SK-N-SH treated with all-trans-retinoic acid at 6 μM for 48 hours (cell line): Measurements from ENCODE around the gene OR2AT4.

Source experiments
- ATAC-seq: fragments of 200-7000 bp; cut with Tn5 transposase; 3 replicates; pipeline ENCODE4 v1.9.1; 2020; ENCODE audit warnings: mild to moderate bottlenecking, moderate library complexity
- ARNTL ChIP-seq: fragments of 450-650 bp; formaldehyde crosslinking; IDR thresholded peaks from 2 replicates; pipeline ENCODE4 v1.5.0; 2020; ENCODE audit warnings: low read depth, mild to moderate bottlenecking, moderate library complexity, borderline replicate concordance
- BACH2 ChIP-seq: fragments of 250-450 bp; sonication (Bioruptor Pico); IDR thresholded peaks from 2 replicates; pipeline ENCODE4 v1.9.0; 2021; ENCODE audit warnings: mild to moderate bottlenecking, borderline replicate concordance
- CSDC2 ChIP-seq: fragments of 250-450 bp; sonication (Bioruptor Pico); IDR thresholded peaks from 2 replicates; pipeline ENCODE4 v1.5.0; 2020; ENCODE audit warnings: mild to moderate bottlenecking, moderate library complexity
- ESRRG ChIP-seq: fragments of 250-450 bp; sonication (Bioruptor Pico); IDR thresholded peaks from 2 replicates; pipeline ENCODE4 v1.6.1; 2021; ENCODE audit warnings: mild to moderate bottlenecking
- GLIS3 ChIP-seq: fragments of 250-450 bp; sonication (Bioruptor Pico); IDR thresholded peaks from 2 replicates; pipeline ENCODE4 v1.5.0; 2020; ENCODE audit warnings: mild to moderate bottlenecking, moderate library complexity
- OSR1 ChIP-seq: fragments of 250-450 bp; sonication (Bioruptor Pico); IDR thresholded peaks from 2 replicates; pipeline ENCODE4 v1.8.0; 2022; ENCODE audit warnings: moderate library complexity, mild to moderate bottlenecking, inconsistent platforms
- RARB ChIP-seq: fragments of 250-450 bp; sonication (Bioruptor Pico); IDR thresholded peaks from 2 replicates; pipeline ENCODE4 v1.8.0; 2021; ENCODE audit warnings: mild to moderate bottlenecking, moderate library complexity
- SNAI2 ChIP-seq: fragments of 250-450 bp; sonication (Bioruptor Pico); IDR thresholded peaks from 2 replicates; pipeline ENCODE4 v1.5.0; 2020; ENCODE audit warnings: mild to moderate bottlenecking, moderate library complexity
- TCF4 ChIP-seq: fragments of 250-450 bp; sonication (Bioruptor Pico); IDR thresholded peaks from 2 replicates; pipeline ENCODE4 v1.8.0; 2021; ENCODE audit warnings: mild to moderate bottlenecking, moderate library complexity, borderline replicate concordance
- TOX ChIP-seq: fragments of 250-450 bp; sonication (Bioruptor Pico); IDR thresholded peaks from 2 replicates; pipeline ENCODE4 v1.8.0; 2021; ENCODE audit warnings: mild to moderate bottlenecking, moderate library complexity, borderline replicate concordance
- ZC3H10 ChIP-seq: fragments of 250-450 bp; sonication (Bioruptor Pico); IDR thresholded peaks from 2 replicates; pipeline ENCODE4 v1.5.1; 2021; ENCODE audit warnings: mild to moderate bottlenecking, moderate library complexity
- ZFP3 ChIP-seq: fragments of 250-450 bp; sonication (Bioruptor Pico); IDR thresholded peaks from 2 replicates; pipeline ENCODE4 v1.5.0; 2020; ENCODE audit warnings: mild to moderate bottlenecking, moderate library complexity
- ZNF565 ChIP-seq: fragments of 450-650 bp; formaldehyde crosslinking; conservative IDR thresholded peaks from 2 replicates; pipeline ENCODE4 v1.5.0; 2020; ENCODE audit warnings: low read depth, mild to moderate bottlenecking, moderate library complexity
- ZNF70 ChIP-seq: fragments of 450-650 bp; formaldehyde crosslinking; IDR thresholded peaks from 2 replicates; pipeline ENCODE4 v1.5.0; 2020; ENCODE audit warnings: mild to moderate bottlenecking, moderate library complexity
- ZNF8 ChIP-seq: fragments of 450-650 bp; formaldehyde crosslinking; IDR thresholded peaks from 2 replicates; pipeline ENCODE4 v1.5.0; 2020; ENCODE audit warnings: mild to moderate bottlenecking, moderate library complexity
- TF ChIP-seq, protein P1 (sequence below): fragments of 250-450 bp; sonication (Bioruptor Pico); IDR thresholded peaks from 2 replicates; pipeline ENCODE4 v1.5.1; 2020; ENCODE audit warnings: low read depth, mild to moderate bottlenecking, moderate library complexity
- TF ChIP-seq, protein P2 (sequence below): fragments of 250-450 bp; sonication (Bioruptor Pico); IDR thresholded peaks from 2 replicates; pipeline ENCODE4 v1.8.0; 2020; ENCODE audit warnings: mild to moderate bottlenecking, moderate library complexity, borderline replicate concordance
- TF ChIP-seq, protein P3 (sequence below): fragments of 250-450 bp; sonication (Bioruptor Pico); IDR thresholded peaks from 2 replicates; pipeline ENCODE4 v1.5.1; 2021; ENCODE audit warnings: mild to moderate bottlenecking, moderate library complexity
- TF ChIP-seq, protein P4 (sequence below): fragments of 250-450 bp; sonication (Bioruptor Pico); IDR thresholded peaks from 2 replicates; pipeline ENCODE4 v1.5.0; 2020; ENCODE audit warnings: mild to moderate bottlenecking, moderate library complexity
- TF ChIP-seq, protein P5 (sequence below): fragments of 250-450 bp; sonication (Bioruptor Pico); IDR thresholded peaks from 2 replicates; pipeline ENCODE4 v1.8.0; 2021; ENCODE audit warnings: low read depth, mild to moderate bottlenecking, moderate library complexity, borderline replicate concordance

OR2AT4 gene

DNA sequence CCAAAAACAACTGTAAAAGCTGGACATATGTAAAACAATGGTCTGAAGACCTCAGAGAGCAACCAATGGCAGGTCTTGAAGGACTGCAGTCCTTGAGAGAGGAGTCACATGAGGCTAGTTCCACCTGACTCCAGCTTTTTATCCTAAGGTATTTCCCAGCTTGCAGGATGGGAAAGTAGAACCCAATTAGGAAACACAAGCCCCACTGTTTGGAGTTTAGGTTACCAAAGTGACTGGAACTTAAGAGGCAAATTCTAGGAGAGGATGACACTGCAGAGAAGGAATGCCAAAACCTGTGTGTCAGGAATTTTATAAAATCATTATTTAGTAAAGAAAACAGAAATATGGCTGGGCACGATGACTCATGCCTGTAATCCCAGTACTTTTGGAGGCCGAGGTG lies 18.4 kb downstream of the OR2AT4 start:
- ATAC-seq: no peak
- TF ChIP-seq ZNF8 (CRISPR knock-in tag) (no peak), RARB (no peak), ESRRG (CRISPR knock-in tag) (no peak), ZFP3 (CRISPR knock-in tag) (no peak), CSDC2 (CRISPR knock-in tag) (no peak), BACH2 (no peak), ARNTL (CRISPR knock-in tag) (no peak), TCF4 (CRISPR knock-in tag) (no peak), SNAI2 (no peak), OSR1 (no peak), GLIS3 (CRISPR knock-in tag) (no peak), TOX (CRISPR knock-in tag) (no peak)
- TF ChIP-seq, protein P1, sequence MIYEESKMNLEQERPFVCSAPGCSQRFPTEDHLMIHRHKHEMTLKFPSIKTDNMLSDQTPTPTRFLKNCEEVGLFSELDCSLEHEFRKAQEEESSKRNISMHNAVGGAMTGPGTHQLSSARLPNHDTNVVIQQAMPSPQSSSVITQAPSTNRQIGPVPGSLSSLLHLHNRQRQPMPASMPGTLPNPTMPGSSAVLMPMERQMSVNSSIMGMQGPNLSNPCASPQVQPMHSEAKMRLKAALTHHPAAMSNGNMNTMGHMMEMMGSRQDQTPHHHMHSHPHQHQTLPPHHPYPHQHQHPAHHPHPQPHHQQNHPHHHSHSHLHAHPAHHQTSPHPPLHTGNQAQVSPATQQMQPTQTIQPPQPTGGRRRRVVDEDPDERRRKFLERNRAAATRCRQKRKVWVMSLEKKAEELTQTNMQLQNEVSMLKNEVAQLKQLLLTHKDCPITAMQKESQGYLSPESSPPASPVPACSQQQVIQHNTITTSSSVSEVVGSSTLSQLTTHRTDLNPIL (CRISPR knock-in tag): no peak
- TF ChIP-seq, protein P2, sequence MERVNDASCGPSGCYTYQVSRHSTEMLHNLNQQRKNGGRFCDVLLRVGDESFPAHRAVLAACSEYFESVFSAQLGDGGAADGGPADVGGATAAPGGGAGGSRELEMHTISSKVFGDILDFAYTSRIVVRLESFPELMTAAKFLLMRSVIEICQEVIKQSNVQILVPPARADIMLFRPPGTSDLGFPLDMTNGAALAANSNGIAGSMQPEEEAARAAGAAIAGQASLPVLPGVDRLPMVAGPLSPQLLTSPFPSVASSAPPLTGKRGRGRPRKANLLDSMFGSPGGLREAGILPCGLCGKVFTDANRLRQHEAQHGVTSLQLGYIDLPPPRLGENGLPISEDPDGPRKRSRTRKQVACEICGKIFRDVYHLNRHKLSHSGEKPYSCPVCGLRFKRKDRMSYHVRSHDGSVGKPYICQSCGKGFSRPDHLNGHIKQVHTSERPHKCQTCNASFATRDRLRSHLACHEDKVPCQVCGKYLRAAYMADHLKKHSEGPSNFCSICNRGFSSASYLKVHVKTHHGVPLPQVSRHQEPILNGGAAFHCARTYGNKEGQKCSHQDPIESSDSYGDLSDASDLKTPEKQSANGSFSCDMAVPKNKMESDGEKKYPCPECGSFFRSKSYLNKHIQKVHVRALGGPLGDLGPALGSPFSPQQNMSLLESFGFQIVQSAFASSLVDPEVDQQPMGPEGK (CRISPR knock-in tag): no peak
- TF ChIP-seq, protein P3, sequence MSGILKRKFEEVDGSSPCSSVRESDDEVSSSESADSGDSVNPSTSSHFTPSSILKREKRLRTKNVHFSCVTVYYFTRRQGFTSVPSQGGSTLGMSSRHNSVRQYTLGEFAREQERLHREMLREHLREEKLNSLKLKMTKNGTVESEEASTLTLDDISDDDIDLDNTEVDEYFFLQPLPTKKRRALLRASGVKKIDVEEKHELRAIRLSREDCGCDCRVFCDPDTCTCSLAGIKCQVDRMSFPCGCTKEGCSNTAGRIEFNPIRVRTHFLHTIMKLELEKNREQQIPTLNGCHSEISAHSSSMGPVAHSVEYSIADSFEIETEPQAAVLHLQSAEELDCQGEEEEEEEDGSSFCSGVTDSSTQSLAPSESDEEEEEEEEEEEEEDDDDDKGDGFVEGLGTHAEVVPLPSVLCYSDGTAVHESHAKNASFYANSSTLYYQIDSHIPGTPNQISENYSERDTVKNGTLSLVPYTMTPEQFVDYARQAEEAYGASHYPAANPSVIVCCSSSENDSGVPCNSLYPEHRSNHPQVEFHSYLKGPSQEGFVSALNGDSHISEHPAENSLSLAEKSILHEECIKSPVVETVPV (CRISPR knock-in tag): no peak
- TF ChIP-seq, all 23 proteins: peak for 0

DNA sequence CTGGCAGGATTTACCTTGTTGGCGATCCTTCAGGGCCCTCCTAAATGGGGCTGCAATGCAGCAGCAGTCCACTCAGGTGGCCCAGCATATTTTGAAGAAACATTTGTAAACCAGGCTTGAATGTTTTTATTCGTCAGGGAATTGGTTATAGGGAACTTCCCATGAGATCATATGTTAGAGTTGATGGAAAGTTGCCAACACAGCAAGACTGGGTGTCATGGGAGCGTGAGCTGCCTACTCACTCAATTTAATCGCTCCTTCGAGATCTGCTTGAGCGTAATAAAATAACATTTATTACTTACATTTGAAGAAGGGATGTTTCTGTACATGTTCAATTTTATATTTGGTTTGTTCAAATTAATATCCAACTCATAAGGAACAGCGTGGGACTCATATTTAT lies 19.4 kb downstream of the OR2AT4 start:
- ATAC-seq: no peak
- no peak for TF ChIP-seq ZNF70 (CRISPR knock-in tag)
- TF ChIP-seq RARB: no peak
- TF ChIP-seq, protein P3 (CRISPR knock-in tag): no peak
- no peak for TF ChIP-seq ARNTL (CRISPR knock-in tag)
- TF ChIP-seq ZNF565 (CRISPR knock-in tag): no peak
- TF ChIP-seq, protein P4, sequence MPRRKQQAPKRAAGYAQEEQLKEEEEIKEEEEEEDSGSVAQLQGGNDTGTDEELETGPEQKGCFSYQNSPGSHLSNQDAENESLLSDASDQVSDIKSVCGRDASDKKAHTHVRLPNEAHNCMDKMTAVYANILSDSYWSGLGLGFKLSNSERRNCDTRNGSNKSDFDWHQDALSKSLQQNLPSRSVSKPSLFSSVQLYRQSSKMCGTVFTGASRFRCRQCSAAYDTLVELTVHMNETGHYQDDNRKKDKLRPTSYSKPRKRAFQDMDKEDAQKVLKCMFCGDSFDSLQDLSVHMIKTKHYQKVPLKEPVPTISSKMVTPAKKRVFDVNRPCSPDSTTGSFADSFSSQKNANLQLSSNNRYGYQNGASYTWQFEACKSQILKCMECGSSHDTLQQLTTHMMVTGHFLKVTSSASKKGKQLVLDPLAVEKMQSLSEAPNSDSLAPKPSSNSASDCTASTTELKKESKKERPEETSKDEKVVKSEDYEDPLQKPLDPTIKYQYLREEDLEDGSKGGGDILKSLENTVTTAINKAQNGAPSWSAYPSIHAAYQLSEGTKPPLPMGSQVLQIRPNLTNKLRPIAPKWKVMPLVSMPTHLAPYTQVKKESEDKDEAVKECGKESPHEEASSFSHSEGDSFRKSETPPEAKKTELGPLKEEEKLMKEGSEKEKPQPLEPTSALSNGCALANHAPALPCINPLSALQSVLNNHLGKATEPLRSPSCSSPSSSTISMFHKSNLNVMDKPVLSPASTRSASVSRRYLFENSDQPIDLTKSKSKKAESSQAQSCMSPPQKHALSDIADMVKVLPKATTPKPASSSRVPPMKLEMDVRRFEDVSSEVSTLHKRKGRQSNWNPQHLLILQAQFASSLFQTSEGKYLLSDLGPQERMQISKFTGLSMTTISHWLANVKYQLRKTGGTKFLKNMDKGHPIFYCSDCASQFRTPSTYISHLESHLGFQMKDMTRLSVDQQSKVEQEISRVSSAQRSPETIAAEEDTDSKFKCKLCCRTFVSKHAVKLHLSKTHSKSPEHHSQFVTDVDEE: no peak
- TF ChIP-seq GLIS3 (CRISPR knock-in tag): no peak

DNA sequence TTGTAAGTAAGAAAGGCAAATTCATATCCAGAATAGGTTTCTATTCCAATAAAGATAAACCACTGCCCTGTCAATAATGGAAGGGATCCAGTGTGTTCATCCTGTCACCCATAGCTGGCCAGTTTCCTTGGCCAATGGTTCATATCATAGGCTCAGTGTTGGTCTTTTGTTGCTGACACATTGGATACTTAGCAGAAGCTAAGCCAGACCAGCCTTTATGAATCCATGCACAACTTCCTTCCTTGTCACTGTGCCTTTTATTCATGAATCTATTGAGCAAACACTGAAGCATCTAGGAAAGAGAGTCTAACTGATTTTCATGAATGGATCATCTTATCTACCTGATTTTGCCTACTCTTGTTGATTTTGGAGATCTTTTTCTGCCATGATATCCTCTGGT lies 20.0 kb downstream of the OR2AT4 start:
- TF ChIP-seq, protein P1 (CRISPR knock-in tag): no peak
- TF ChIP-seq ZC3H10 (CRISPR knock-in tag): no peak
- no peak for TF ChIP-seq CSDC2 (CRISPR knock-in tag)
- TF ChIP-seq BACH2: no peak
- TF ChIP-seq GLIS3 (CRISPR knock-in tag): no peak
- TF ChIP-seq, protein P5, sequence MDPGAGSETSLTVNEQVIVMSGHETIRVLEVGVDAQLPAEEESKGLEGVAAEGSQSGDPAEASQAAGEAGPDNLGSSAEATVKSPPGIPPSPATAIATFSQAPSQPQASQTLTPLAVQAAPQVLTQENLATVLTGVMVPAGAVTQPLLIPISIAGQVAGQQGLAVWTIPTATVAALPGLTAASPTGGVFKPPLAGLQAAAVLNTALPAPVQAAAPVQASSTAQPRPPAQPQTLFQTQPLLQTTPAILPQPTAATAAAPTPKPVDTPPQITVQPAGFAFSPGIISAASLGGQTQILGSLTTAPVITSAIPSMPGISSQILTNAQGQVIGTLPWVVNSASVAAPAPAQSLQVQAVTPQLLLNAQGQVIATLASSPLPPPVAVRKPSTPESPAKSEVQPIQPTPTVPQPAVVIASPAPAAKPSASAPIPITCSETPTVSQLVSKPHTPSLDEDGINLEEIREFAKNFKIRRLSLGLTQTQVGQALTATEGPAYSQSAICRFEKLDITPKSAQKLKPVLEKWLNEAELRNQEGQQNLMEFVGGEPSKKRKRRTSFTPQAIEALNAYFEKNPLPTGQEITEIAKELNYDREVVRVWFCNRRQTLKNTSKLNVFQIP (CRISPR knock-in tag): no peak
- no peak for TF ChIP-seq OSR1
- no peak for TF ChIP-seq ZNF565 (CRISPR knock-in tag)
- no peak for TF ChIP-seq ZNF70 (CRISPR knock-in tag)
- no peak for ATAC-seq
